ENCODE data around the gene TGFBI.

The TGFBI gene

GRCh38 chr5:136004436-136004835 is 24.4 kb upstream of the TGFBI start:
- no peak for DNase-seq

- no peak for DNase-seq
Observed at GRCh38 chr5:136005476-136005875, 23.3 kb upstream of the TGFBI start.

GRCh38 chr5:136006164-136006563 is 22.6 kb upstream of the TGFBI start:
- DNase-seq = no peak

GRCh38 chr5:136006761-136007251 is 22.0 kb upstream of the TGFBI start:
- no peak for DNase-seq

GRCh38 chr5:136007271-136007670 is 21.5 kb upstream of the TGFBI start:
- DNase-seq = no peak

- DNase-seq = no peak
Observed at GRCh38 chr5:136011414-136012001, 17.3 kb upstream of the TGFBI start.

- DNase-seq = no peak
Observed at GRCh38 chr5:136012041-136012804, 16.6 kb upstream of the TGFBI start.

- no peak for DNase-seq
Observed at GRCh38 chr5:136013559-136013958, 15.2 kb upstream of the TGFBI start.

- DNase-seq = no peak
Observed at GRCh38 chr5:136014049-136015002, 14.5 kb upstream of the TGFBI start.

GRCh38 chr5:136015003-136015375 is 13.8 kb upstream of the TGFBI start:
- DNase-seq = no peak

- no peak for DNase-seq
Observed at GRCh38 chr5:136015966-136016650, 12.7 kb upstream of the TGFBI start.

- DNase-seq = no peak
Observed at GRCh38 chr5:136016945-136017530, 11.8 kb upstream of the TGFBI start.

- no peak for DNase-seq
Observed at GRCh38 chr5:136018814-136019783, 9.7 kb upstream of the TGFBI start.

GRCh38 chr5:136020001-136020382 is 8.8 kb upstream of the TGFBI start:
- DNase-seq = no peak

GRCh38 chr5:136020383-136021015 is 8.3 kb upstream of the TGFBI start:
- peak; percentile 14 for DNase-seq

GRCh38 chr5:136021016-136021405 is 7.8 kb upstream of the TGFBI start:
- no peak for DNase-seq

GRCh38 chr5:136022965-136023364 is 5.8 kb upstream of the TGFBI start:
- no peak for DNase-seq

GRCh38 chr5:136023958-136024541 is 4.7 kb upstream of the TGFBI start:
- no peak for DNase-seq

GRCh38 chr5:136025900-136026299 is 2.9 kb upstream of the TGFBI start:
- no peak for DNase-seq

GRCh38 chr5:136026636-136027035 is 2.2 kb upstream of the TGFBI start:
- DNase-seq = no peak
